ENCODE results near the gene IL11.

Gene IL11

GRCh38 chr19:55369653-55370304 lies 484 bp downstream of the IL11 start:
- Histone ChIP-seq H3K27ac (ENCODE audit: low read length) (no peak overlapping the region), H4K20me1 (ENCODE audit: insufficient read depth, low read length) (0 out of 2 replicates have a peak, but pooled peaks cover 2% of the 10 kb centered on the region), H3K4me2 (ENCODE audit: insufficient read depth, low read length) (no peak overlapping the region), H3K36me3 (ENCODE audit: insufficient read depth, low read length) (no peaks in the 10 kb centered on the region), H3K9me3 (ENCODE audit: insufficient read depth, low read length, severe bottlenecking) (no peaks in the 10 kb centered on the region), H3K4me3 (ENCODE audit: low read depth in 1 of 2, low read length in 2 of 2) (no peak overlapping the region), H3K4me1 (ENCODE audit: insufficient read depth, low read length) (no peaks in the 10 kb centered on the region), H3K9ac (ENCODE audit: low read depth, low read length) (no peak overlapping the region), H2AFZ (ENCODE audit: low read depth, low read length) (no peak overlapping the region), H3K27me3 (ENCODE audit: insufficient read depth, low read length, poor library complexity) (no peaks in the 10 kb centered on the region), H3K79me2 (ENCODE audit: insufficient read depth, low read length) (no peaks in the 10 kb centered on the region)
- ATAC-seq (ENCODE audit: insufficient read depth, low read depth) (no peak), DNase-seq (no peak)
- TF ChIP-seq CTCF (IDR thresholded peaks at IDR 0.05; ENCODE audit: borderline replicate concordance, extremely low read depth, low read length, poor library complexity, severe bottlenecking) (no peak), EZH2 (IDR thresholded peaks at IDR 0.05; ENCODE audit: borderline replicate concordance, low read depth, low read length, severe bottlenecking) (no peak)

GRCh38 chr19:55368701-55369563 lies 1.3 kb downstream of the IL11 start:
- Histone ChIP-seq H4K20me1 (ENCODE audit: insufficient read depth, low read length) (0 out of 2 replicates have a peak, but pooled peaks cover under 1% of the 10 kb centered on the region), H3K9ac (ENCODE audit: low read depth, low read length) (no peak overlapping the region), H3K4me3 (ENCODE audit: low read depth in 1 of 2, low read length in 2 of 2) (no peak overlapping the region), H3K4me2 (ENCODE audit: insufficient read depth, low read length) (no peak overlapping the region), H3K36me3 (ENCODE audit: insufficient read depth, low read length) (no peaks in the 10 kb centered on the region), H3K27ac (ENCODE audit: low read length) (no peak overlapping the region), H3K9me3 (ENCODE audit: insufficient read depth, low read length, severe bottlenecking) (no peaks in the 10 kb centered on the region), H3K79me2 (ENCODE audit: insufficient read depth, low read length) (no peaks in the 10 kb centered on the region), H3K4me1 (ENCODE audit: insufficient read depth, low read length) (no peaks in the 10 kb centered on the region), H2AFZ (ENCODE audit: low read depth, low read length) (no peak overlapping the region), H3K27me3 (ENCODE audit: insufficient read depth, low read length, poor library complexity) (no peaks in the 10 kb centered on the region)
- ATAC-seq (ENCODE audit: insufficient read depth, low read depth) (no peak), DNase-seq (no peak)
- TF ChIP-seq EZH2 (IDR thresholded peaks at IDR 0.05; ENCODE audit: borderline replicate concordance, low read depth, low read length, severe bottlenecking) (no peak), CTCF (IDR thresholded peaks at IDR 0.05; ENCODE audit: borderline replicate concordance, extremely low read depth, low read length, poor library complexity, severe bottlenecking) (no peak)

- no peak overlapping the region for H3K4me3 ChIP-seq (ENCODE audit: low read depth in 1 of 2, low read length in 2 of 2)
Measured at GRCh38 chr19:55368106-55368505, 2.2 kb downstream of the IL11 start.

More at GRCh38 chr19:55368106-55368505, 2.2 kb downstream of the IL11 start:
- H2AFZ ChIP-seq (ENCODE audit: low read depth, low read length) = no peak overlapping the region
- no peak for DNase-seq
- no peak overlapping the region for H3K9ac ChIP-seq (ENCODE audit: low read depth, low read length)
- H3K4me1 ChIP-seq (ENCODE audit: insufficient read depth, low read length) = no peaks in the 10 kb centered on the region
- no peaks in the 10 kb centered on the region for H3K27me3 ChIP-seq (ENCODE audit: insufficient read depth, low read length, poor library complexity)
- no peaks in the 10 kb centered on the region for H3K9me3 ChIP-seq (ENCODE audit: insufficient read depth, low read length, severe bottlenecking)
- H3K36me3 ChIP-seq (ENCODE audit: insufficient read depth, low read length) = no peaks in the 10 kb centered on the region
- no peak overlapping the region for H3K4me2 ChIP-seq (ENCODE audit: insufficient read depth, low read length)
- no peak for ATAC-seq (ENCODE audit: insufficient read depth, low read depth)
- no peaks in the 10 kb centered on the region for H4K20me1 ChIP-seq (ENCODE audit: insufficient read depth, low read length)
- no peak overlapping the region for H3K27ac ChIP-seq (ENCODE audit: low read length)
- no peak for TF ChIP-seq CTCF (IDR thresholded peaks at IDR 0.05; ENCODE audit: borderline replicate concordance, extremely low read depth, low read length, poor library complexity, severe bottlenecking)
- TF ChIP-seq EZH2 (IDR thresholded peaks at IDR 0.05; ENCODE audit: borderline replicate concordance, low read depth, low read length, severe bottlenecking) = no peak
- H3K79me2 ChIP-seq (ENCODE audit: insufficient read depth, low read length) = no peaks in the 10 kb centered on the region
